Left kidney (tissue), 2 donors: ENCODE measurements around the gene FZD10. TPM values are rescaled to one million over a fixed set of nuclear protein-coding genes. Genes with fewer than 3 reads are reported as not detected.

ENCODE experiments used
- DNase-seq: peaks from one replicate; pipeline ENCODE4 v3.0.0-alpha.2; 2013
- polyA plus RNA-seq: library from polyadenylated mRNA; unstranded; fragments of 120-200 nt; gene quantifications from one replicate; pipeline ENCODE4 v1.2.1, GENCODE V29; 2013; ENCODE audit not compliant: insufficient read length

FZD10 gene
- polyA plus RNA-seq, 1 donor = 3.2 TPM

DNA sequence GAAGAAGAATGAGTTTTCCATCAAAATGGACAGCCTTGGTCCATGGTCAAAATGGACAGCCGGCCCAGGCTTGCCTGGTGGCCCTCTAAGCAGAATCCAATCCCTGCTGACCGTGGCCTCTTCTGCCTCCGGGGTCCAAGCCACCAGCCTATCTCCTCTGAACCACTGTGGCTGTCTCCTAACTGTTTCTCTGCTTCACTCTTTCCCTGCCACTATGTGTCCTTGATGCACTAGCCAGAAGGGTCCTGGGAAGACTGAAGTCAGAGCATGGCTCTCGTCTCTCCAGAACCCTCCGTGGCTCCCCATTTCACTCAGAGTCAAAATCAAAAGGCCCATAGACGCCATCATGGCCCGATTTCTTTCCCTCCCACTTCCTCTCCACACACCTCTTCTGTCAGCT lies 8.5 kb upstream of the FZD10 start:
- no peak for DNase-seq

DNA sequence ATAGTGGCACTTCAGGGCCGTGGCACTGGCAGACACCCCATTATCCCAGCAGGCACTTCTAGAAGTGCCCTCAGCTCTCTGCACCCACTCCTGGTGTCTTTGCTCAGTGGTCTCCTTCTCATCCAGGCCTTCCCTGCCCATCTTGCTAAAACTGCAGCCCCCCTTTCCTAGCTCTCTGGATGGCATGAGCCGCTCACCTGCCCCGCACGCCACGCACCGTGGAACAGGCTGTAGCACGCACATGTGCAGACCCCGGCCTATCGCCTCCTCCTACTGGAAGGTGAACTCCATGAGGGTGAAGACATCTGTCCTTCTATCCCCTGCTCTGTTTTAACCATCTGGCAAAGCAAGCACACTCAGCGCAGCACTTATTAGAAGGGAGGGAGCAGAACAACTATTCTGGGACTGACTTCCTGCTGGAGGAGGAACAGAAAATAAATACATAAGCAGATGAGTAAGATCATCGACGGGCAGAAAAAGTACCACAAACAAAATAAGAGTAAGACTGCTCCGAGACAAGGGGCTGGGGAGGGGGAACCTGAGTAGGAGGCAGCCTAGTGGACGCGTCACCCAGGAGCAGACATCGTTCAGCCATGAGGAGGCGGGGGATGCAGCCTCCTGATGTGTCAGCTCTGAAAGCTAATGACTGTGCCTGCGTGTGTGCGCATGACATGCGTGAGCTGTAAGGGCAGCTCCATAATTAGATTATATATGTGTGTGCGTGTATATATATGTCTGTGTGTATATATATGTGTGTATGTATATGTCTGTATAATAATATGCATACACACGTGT lies 7.8 kb upstream of the FZD10 start:
- no peak for DNase-seq

DNA sequence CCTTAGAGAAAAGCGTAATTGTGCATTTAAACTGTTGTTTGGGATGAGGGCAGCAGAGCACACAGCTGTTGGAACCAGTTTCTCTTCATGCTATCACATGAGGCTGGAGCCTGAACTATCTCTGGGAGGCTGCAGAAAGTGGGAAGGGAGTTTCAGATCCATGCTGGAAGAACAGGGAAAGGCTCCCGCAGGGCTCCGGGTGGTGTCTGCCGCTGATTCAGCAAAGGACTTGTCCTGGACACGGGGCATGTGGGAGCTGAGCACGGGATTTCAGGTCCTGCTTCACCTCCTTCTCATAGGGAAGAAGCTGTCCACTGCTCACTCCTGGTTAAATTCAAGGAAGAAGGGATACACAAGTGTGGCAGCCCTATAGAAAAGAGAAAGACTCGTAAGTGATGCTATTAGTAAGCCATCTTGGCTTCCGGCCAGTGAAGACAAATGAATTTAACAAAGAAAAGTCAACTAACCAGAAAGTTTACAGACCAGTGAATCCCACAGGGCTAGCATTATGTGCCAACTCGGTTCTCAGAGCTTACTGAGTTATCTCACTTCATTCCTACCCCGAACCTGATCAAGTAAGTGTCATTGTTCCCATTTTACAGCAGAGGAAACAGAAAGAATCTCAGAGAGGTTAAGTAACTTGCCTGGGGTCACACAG lies 6.7 kb upstream of the FZD10 start:
- DNase-seq = no peak

- no peak for DNase-seq
These were observed 5.5 kb upstream of the FZD10 start for GRCh38 chr12:130156652-130157275.

DNA sequence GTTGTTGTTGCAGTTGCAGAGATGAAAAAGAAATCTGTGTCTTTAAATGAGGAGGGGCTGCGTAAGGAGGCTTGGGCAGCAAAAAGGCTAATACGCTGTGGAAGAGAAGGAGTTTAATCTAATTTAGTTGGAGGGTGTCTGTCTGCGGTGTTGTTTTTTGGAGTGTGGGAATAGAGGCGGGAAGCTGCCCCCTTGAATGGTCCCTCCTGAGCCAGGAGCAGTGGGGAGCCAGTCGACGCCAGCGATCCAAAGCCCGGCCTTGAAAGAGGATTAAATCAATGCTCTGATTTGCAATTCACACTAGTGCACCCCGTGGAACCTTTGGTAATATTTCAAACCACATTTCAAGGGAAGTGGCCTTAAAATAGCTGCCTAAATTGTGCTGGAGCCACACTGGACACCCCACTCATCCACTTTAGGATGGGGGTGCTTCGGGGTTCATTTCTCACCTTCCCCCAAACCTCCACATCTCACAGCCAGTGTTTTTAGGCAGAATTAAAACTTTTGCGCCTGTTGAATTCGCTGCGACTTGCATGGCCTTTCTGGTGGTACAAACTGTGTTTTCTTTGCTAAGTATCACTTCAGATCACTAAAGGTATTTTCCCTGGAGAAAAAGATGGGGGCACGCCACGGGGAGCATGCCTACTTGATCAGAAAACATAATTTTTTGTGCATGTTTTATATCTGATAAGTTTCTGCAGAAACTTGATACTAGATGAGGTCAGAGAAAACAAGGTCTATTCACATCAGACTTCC lies 4.1 kb upstream of the FZD10 start:
- DNase-seq = no peak

GRCh38 chr12:130158754-130159059 lies 3.6 kb upstream of the FZD10 start:
- no peak for DNase-seq

DNA sequence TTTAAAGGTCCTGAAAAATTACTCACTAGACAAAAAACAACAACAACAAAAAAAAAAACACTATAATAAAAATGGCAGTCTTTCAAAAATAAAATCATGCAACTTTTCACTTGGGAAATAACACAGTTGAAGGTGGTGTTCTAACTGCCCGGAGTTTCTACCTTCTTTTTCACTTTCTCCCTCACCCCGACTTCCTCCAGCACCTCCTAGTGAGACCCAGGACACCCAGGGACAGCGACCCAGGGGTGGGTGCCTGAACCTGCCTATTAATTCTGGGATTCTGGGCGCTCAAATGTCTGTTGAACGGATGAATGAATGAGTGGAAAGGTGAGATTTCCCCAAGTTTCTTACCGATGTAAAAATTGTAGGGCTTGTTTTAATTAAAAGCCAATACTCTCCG lies 2.0 kb upstream of the FZD10 start:
- no peak for DNase-seq

DNA sequence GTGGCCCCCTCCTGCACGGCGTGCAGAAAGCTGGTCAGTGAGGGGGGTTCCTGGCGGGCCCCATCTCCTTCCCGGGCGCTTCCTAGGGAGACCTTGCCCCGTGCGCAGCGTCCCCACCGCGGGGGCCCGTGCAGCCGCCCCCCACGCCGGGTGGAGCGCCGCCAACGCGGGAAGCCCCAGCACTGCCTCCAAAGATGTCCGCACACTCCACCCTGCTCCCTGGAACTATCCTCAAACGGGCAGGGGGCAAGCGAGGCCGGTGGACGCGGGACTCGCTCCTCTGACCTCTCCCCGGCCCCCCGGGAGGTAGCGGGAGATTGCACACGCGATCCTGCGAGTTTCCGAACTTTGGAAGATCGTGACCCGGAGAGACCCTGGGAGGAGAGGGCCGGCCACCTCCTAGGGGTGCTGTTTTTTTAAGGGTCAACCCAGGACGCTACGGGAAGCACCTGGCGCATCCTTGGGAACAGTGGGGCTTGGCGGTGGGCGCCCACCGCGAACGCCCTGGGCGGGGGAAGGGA lies 1.5 kb upstream of the FZD10 start:
- no peak for DNase-seq

GRCh38 chr12:130161261-130162243 lies 712 bp upstream of the FZD10 start:
- no peak for DNase-seq

GRCh38 chr12:130162745-130163460 lies 639 bp downstream of the FZD10 start:
- DNase-seq = no peak

GRCh38 chr12:130163461-130164215 lies 1.4 kb downstream of the FZD10 start:
- no peak for DNase-seq

GRCh38 chr12:130164216-130164542 lies 1.9 kb downstream of the FZD10 start:
- no peak for DNase-seq

- no peak for DNase-seq
These were observed 2.7 kb downstream of the FZD10 start for GRCh38 chr12:130164936-130165335.

DNA sequence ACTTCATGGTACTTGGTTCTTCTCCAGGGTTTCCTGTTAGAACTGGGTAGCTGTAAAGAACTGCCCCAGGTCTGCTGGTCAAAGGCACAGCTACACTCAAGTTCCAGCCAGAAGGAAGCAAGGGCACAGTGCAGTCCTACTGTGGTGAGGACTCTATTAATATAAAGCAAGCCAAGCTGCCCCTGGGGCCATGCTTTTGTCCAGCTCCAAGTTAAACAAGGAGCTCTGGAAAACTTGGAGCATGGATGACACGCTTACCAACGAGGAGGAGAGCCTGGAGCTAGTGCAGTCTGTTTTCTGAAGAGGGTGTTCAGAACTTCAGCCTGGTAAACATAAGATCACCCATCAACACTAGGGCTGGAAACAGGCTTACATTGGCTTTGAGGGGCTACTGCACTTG lies 4.0 kb downstream of the FZD10 start:
- no peak for DNase-seq

- no peak for DNase-seq
These were observed 5.3 kb downstream of the FZD10 start for GRCh38 chr12:130167537-130167936.

GRCh38 chr12:130169256-130169655 lies 7.0 kb downstream of the FZD10 start:
- no peak for DNase-seq

- DNase-seq = no peak
These were observed 7.7 kb downstream of the FZD10 start for GRCh38 chr12:130169924-130170323.

DNA sequence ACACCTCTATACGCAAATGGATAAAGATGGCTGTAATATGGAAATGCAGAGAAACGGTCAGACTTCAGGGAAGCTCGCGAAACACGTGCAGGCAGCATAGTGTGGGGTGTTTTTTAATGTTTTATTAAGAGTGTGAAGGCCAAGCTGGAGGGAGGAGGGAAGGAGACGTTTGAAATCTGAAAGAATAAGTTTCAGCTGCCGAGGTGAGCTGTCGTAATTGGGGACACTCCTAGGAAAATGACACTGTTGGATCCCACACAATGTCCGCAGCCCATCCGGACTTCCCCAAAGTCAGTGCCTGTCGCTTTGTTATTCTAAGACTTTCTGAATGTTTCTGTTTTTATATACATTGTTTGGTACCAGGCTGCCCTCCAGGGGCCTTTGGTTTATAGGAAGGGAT lies 8.3 kb downstream of the FZD10 start:
- no peak for DNase-seq

DNA sequence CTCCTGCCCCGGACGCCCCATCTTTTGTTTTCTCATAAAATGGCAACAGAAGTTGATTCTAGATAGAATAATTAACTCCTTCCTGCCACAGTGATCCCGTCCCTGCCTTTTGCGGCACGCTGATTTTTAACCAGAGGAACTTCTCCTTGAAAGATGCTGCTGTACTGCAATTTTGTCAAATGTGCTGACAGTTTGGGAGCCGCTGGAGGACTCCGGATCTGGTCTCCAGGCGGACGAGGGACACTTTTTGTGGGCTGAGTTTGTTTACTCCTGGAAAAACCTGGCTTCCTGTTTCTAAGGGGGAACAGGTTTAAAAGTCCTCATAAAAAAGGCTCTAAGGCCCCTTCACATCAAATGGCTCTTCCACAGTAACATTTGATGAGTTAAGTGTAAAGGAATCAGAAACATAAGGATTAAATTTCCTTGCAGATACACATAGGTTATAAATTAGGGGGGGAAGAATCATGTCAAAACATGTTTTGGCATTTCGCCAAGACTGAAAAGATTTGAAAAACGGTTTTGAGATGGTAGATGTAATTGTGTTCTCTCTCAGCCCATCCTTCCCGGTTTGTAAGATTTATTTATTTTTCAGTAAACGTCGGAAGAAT lies 15.5 kb downstream of the FZD10 start:
- DNase-seq = no peak

DNA sequence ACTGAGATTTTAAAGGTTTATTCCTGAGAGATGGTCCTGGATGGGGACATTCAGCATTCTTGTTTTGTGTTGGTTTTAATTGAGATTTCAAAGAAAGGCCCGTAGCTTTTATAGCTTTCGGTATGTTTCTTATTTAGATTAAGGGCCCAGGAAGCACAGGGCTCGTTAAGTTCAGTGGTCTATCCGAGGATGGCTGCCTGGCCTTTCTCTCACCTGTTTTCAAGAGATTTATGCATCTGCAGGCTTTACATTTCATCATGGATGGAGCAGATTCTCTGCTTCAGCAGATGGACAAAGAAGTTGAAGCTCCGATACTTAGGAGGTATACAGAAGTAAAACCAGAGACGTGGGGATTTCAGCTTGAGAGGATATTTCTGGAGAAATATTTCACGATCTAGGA lies 16.0 kb downstream of the FZD10 start:
- DNase-seq = no peak
